Spleen (tissue), 7 donors: ENCODE measurements around the gene MYCN.

ENCODE experiments used
- CTCF ChIP-seq, 11 experiments: fragments of 200-600 bp in 7 of 11; fragments of 450-650 bp in 4 of 11; sonication (generic) in 4 of 11; IDR thresholded peaks in 8 of 11; conservative IDR thresholded peaks in 3 of 11; 1 replicate in 7 of 11; 2 replicates in 4 of 11; pipeline versions ENCODE4 v1.4.0 to v1.8.0; 2016 to 2021; ENCODE audit warnings: antibody characterized with exemption in 11 of 11, inconsistent platforms in 4 of 11, mild to moderate bottlenecking in 1 of 11
- POLR2A ChIP-seq, 3 donors: fragments of 450-650 bp; IDR thresholded peaks; one replicate each; pipeline ENCODE4 v1.5.1; 2017; ENCODE audit warnings: antibody characterized with exemption in 3 of 3, mild to moderate bottlenecking in 1 of 3
- POLR2AphosphoS5 ChIP-seq, 3 donors: sonication (generic); formaldehyde crosslinking; IDR thresholded peaks; one replicate each; pipeline ENCODE4 v1.5.1; 2017; ENCODE audit warnings: antibody characterized with exemption in 3 of 3
- donor health status: DM: no; HTN: no; CAD: no; lungs with moderate emphysema.
- donor health status: DM: no; HTN: no; CAD: no.
- donor health status: DM: no; HTN: no; CAD: no.

- TF ChIP-seq POLR2A (IDR thresholded peaks at IDR 0.05), result no peak
- no peak for TF ChIP-seq CTCF (IDR thresholded peaks at IDR 0.05 in 8 of 11, conservative IDR thresholded peaks at IDR 0.05 in 3 of 11)
- no peak for TF ChIP-seq POLR2AphosphoS5 (IDR thresholded peaks at IDR 0.05)
Measured at GRCh38 chr2:15907461-15908324, 32.7 kb upstream of the MYCN start.
